WTC11 (cell line): ENCODE results near the gene FAM209B. TPM values are rescaled to one million over a fixed set of nuclear protein-coding genes. Genes with fewer than 3 reads are reported as not detected.

Source experiments
- ATAC-seq: fragments of 200-7000 bp; cut with Tn5 transposase; 2 replicates; pipeline ENCODE4 v1.10.0; 2021; ENCODE audit warnings: mild to moderate bottlenecking, moderate library complexity
- CTCF ChIA-PET: fragments of 300-600 bp; sonication (Branson Sonifier 250); formaldehyde crosslinking; loops from one replicate; lab custom pipeline; 2021; ENCODE audit warnings: antibody characterized with exemption; lab: Charles Lee
- POLR2A ChIA-PET: fragments of 350-600 bp; sonication (Branson Sonifier 250); formaldehyde crosslinking; loops from one replicate; lab custom pipeline; 2021; ENCODE audit warnings: antibody characterized with exemption; lab: Charles Lee
- DNase-seq: peaks from one replicate; pipeline ENCODE4 v3.0.0; 2021; ENCODE audit warnings: low spot score
- H3K27ac Mint-ChIP-seq: 2 replicates; pipeline ENCODE4 v1.8.0; 2021; ENCODE audit warnings: mixed read lengths
- H3K27me3 Mint-ChIP-seq: 2 replicates; pipeline ENCODE4 v1.8.0; 2021; ENCODE audit warnings: low read depth, mild to moderate bottlenecking, moderate library complexity, mixed read lengths
- H3K36me3 Mint-ChIP-seq: 2 replicates; pipeline ENCODE4 v1.8.0; 2021; ENCODE audit warnings: mixed read lengths
- H3K4me1 Mint-ChIP-seq: 2 replicates; pipeline ENCODE4 v1.8.0; 2022; ENCODE audit warnings: mixed read lengths
- H3K4me3 Mint-ChIP-seq: 2 replicates; pipeline ENCODE4 v1.8.0; 2021; ENCODE audit warnings: mild to moderate bottlenecking, moderate library complexity, mixed read lengths
- H3K9me3 Mint-ChIP-seq: 2 replicates; pipeline ENCODE4 v1.8.0; 2021; ENCODE audit warnings: mixed read lengths
- ATF6 ChIP-seq: sonication (generic); formaldehyde crosslinking; IDR thresholded peaks from 2 replicates; pipeline ENCODE4 v1.8.1; 2023; ENCODE audit warnings: mild to moderate bottlenecking, missing genetic modification reagents
- CBFB ChIP-seq: sonication (generic); formaldehyde crosslinking; IDR thresholded peaks from 2 replicates; pipeline ENCODE4 v1.8.1; 2022; ENCODE audit warnings: mild to moderate bottlenecking, low read depth, missing genetic modification reagents
- CREM ChIP-seq: sonication (generic); formaldehyde crosslinking; IDR thresholded peaks from 2 replicates; pipeline ENCODE4 v1.8.1; 2022; ENCODE audit warnings: mild to moderate bottlenecking, missing genetic modification reagents, moderate library complexity
- FOXP1 ChIP-seq: sonication (generic); formaldehyde crosslinking; IDR thresholded peaks from 2 replicates; pipeline ENCODE4 v1.8.0; 2022; ENCODE audit warnings: missing genetic modification reagents, mild to moderate bottlenecking, moderate library complexity, borderline replicate concordance
- GRHL2 ChIP-seq: fragments of 250-450 bp; sonication (Bioruptor Pico); IDR thresholded peaks from 2 replicates; pipeline ENCODE4 v1.8.0; 2022; ENCODE audit warnings: mild to moderate bottlenecking, moderate library complexity; ENCODE audit not compliant: insufficient replicate concordance, severe bottlenecking
- HMGXB4 ChIP-seq: sonication (generic); formaldehyde crosslinking; IDR thresholded peaks from 2 replicates; pipeline ENCODE4 v1.8.1; 2023; ENCODE audit warnings: mild to moderate bottlenecking, moderate library complexity, missing genetic modification reagents
- IRF2 ChIP-seq: sonication (generic); formaldehyde crosslinking; IDR thresholded peaks from 2 replicates; pipeline ENCODE4 v1.8.0; 2022; ENCODE audit warnings: low read depth, missing genetic modification reagents, borderline replicate concordance
- NFATC4 ChIP-seq: fragments of 250-450 bp; sonication (Bioruptor Pico); IDR thresholded peaks from 2 replicates; pipeline ENCODE4 v1.9.0; 2021; ENCODE audit warnings: mild to moderate bottlenecking
- NFYB ChIP-seq: sonication (generic); formaldehyde crosslinking; conservative IDR thresholded peaks from 2 replicates; pipeline ENCODE4 v1.8.0; 2022; ENCODE audit warnings: low read depth, missing genetic modification reagents
- OVOL2 ChIP-seq: fragments of 250-450 bp; sonication (Bioruptor Pico); IDR thresholded peaks from 2 replicates; pipeline ENCODE4 v1.9.0; 2021; ENCODE audit warnings: mild to moderate bottlenecking, borderline replicate concordance
- RELA ChIP-seq: sonication (generic); formaldehyde crosslinking; IDR thresholded peaks from 2 replicates; pipeline ENCODE4 v1.8.1; 2022; ENCODE audit warnings: missing genetic modification reagents, mild to moderate bottlenecking, borderline replicate concordance
- RORB ChIP-seq: fragments of 250-450 bp; sonication (Bioruptor Pico); IDR thresholded peaks from 2 replicates; pipeline ENCODE4 v1.9.0; 2021; ENCODE audit warnings: mild to moderate bottlenecking
- TEAD4 ChIP-seq: sonication (generic); formaldehyde crosslinking; IDR thresholded peaks from 2 replicates; pipeline ENCODE4 v1.8.0; 2022; ENCODE audit warnings: mild to moderate bottlenecking, missing genetic modification reagents
- TP53 ChIP-seq: sonication (generic); formaldehyde crosslinking; IDR thresholded peaks from 2 replicates; pipeline ENCODE4 v1.8.1; 2023; ENCODE audit warnings: mild to moderate bottlenecking, missing genetic modification reagents
- ZNF232 ChIP-seq: sonication (generic); formaldehyde crosslinking; IDR thresholded peaks from 2 replicates; pipeline ENCODE4 v1.8.0; 2022; ENCODE audit warnings: mild to moderate bottlenecking, missing genetic modification reagents
- ZNF317 ChIP-seq: sonication (generic); formaldehyde crosslinking; IDR thresholded peaks from 2 replicates; pipeline ENCODE4 v1.8.1; 2023; ENCODE audit warnings: low read depth, mild to moderate bottlenecking, moderate library complexity, missing genetic modification reagents, borderline replicate concordance
- total RNA-seq: library from RNA; stranded (reverse); gene quantifications from 3 replicates; pipeline ENCODE4 v1.2.3, GENCODE V29; 2021
- TF ChIP-seq, protein P1 (sequence below): sonication (generic); formaldehyde crosslinking; IDR thresholded peaks from 2 replicates; pipeline ENCODE4 v1.8.0; 2022; ENCODE audit warnings: mild to moderate bottlenecking, missing genetic modification reagents
- TF ChIP-seq, protein P2 (sequence below): sonication (generic); formaldehyde crosslinking; IDR thresholded peaks from 2 replicates; pipeline ENCODE4 v1.8.0; 2022; ENCODE audit warnings: mild to moderate bottlenecking, missing genetic modification reagents

Gene FAM209B
- total RNA-seq, 1 experiment from 2014 or later = 0.68 TPM

GRCh38 chr20:56574531-56575142 is 41.6 kb downstream of the FAM209B start (continued):
- TF ChIP-seq HMGXB4 (CRISPR knock-in tag) = no peak
- TF ChIP-seq CREM (CRISPR knock-in tag) = no peak
- TF ChIP-seq GRHL2 (CRISPR knock-in tag) = no peak
- TF ChIP-seq FOXP1 (CRISPR knock-in tag) = no peak
- no peak for TF ChIP-seq NFYB (CRISPR knock-in tag)
- no peak for TF ChIP-seq CBFB (CRISPR knock-in tag)
- TF ChIP-seq NFATC4 = no peak
- TF ChIP-seq RELA (CRISPR knock-in tag) = no peak
- TF ChIP-seq, protein P1, sequence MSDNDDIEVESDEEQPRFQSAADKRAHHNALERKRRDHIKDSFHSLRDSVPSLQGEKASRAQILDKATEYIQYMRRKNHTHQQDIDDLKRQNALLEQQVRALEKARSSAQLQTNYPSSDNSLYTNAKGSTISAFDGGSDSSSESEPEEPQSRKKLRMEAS = no peak

DNA sequence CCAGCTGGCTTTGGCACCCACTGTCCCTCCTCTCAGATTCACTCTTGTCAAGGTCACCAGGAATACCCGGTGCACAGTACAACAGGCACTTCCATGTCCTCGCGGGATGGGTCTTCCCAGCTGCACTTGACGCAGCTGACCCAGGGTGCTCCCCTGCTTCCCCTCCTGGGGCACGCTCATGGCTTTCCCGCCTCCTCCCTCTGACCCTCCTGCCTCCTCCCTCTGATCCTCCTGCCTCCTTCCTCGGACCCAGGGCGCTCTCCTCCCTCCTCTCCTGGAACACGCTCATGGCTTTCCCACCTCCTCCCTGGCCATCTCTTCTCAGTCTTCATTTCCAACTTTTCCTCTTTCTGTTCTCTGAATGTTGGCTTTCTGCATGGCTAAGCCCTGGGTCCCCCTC is 42.1 kb downstream of the FAM209B start:
- Mint-ChIP-seq H3K9me3 (peaks cover 8% of the 10 kb centered on the region; the same call in 1 of the 2 replicates), H3K27me3 (peaks cover 3% of the 10 kb centered on the region; the same call in 1 of the 2 replicates), H3K4me3 (no peak overlapping the region), H3K4me1 (peaks cover 4% of the 10 kb centered on the region; the same call in 1 of the 2 replicates), H3K36me3 (no peaks in the 10 kb centered on the region), H3K27ac (no peak overlapping the region)
- no peak for TF ChIP-seq ATF6 (CRISPR knock-in tag)
- TF ChIP-seq OVOL2 (CRISPR knock-in tag) = no peak
- no peak for TF ChIP-seq IRF2
- TF ChIP-seq RORB = no peak
- no peak for TF ChIP-seq ZNF232 (CRISPR knock-in tag)
- TF ChIP-seq, protein P2, sequence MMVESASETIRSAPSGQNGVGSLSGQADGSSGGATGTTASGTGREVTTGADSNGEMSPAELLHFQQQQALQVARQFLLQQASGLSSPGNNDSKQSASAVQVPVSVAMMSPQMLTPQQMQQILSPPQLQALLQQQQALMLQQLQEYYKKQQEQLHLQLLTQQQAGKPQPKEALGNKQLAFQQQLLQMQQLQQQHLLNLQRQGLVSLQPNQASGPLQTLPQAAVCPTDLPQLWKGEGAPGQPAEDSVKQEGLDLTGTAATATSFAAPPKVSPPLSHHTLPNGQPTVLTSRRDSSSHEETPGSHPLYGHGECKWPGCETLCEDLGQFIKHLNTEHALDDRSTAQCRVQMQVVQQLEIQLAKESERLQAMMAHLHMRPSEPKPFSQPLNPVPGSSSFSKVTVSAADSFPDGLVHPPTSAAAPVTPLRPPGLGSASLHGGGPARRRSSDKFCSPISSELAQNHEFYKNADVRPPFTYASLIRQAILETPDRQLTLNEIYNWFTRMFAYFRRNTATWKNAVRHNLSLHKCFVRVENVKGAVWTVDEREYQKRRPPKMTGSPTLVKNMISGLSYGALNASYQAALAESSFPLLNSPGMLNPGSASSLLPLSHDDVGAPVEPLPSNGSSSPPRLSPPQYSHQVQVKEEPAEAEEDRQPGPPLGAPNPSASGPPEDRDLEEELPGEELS (CRISPR knock-in tag) = no peak
- TF ChIP-seq ZNF317 = no peak
- TF ChIP-seq CREM (CRISPR knock-in tag) = no peak
- no peak for TF ChIP-seq NFYB (CRISPR knock-in tag)
- no peak for TF ChIP-seq TEAD4 (CRISPR knock-in tag)
- POLR2A ChIA-PET = no interaction called here
- no peak for DNase-seq
- no peak for ATAC-seq
- CTCF ChIA-PET = no interaction called here

DNA sequence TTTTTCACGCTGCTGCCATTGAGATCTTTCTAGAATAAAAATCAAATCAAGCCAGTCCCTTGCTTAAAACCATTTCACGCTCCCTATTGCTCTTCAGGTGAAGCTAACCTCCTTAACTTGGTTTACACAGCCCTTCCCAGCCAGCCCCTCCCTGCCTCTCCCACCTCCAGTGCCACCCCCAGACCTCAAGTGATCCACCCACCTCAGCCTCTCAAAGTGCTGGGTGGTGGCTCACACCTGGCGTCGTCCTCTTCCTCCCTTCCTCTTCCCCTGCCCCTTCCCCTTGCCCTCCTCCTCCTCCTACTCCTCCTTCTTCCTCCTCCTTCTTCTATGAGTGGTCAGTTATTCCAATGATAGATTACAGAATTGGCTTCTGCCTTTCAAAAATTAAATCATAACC is 42.9 kb downstream of the FAM209B start:
- peaks cover 3% of the 10 kb centered on the region; the same call in 1 of the 2 replicates for H3K27me3 Mint-ChIP-seq
- peaks cover 6% of the 10 kb centered on the region; the same call in 1 of the 2 replicates for H3K9me3 Mint-ChIP-seq
- no peaks in the 10 kb centered on the region for H3K36me3 Mint-ChIP-seq
- ChIA-PET CTCF (no interaction called here), POLR2A (no interaction called here)
- DNase-seq (no peak), ATAC-seq (no peak)
- no peak for TF ChIP-seq TP53 (CRISPR knock-in tag)
- TF ChIP-seq ATF6 (CRISPR knock-in tag) = no peak
- H3K4me3 Mint-ChIP-seq = no peak overlapping the region
- H3K4me1 Mint-ChIP-seq = peaks cover 4% of the 10 kb centered on the region; the same call in 1 of the 2 replicates
- no peak overlapping the region for H3K27ac Mint-ChIP-seq
